Stimulated activated CD8-positive, alpha-beta memory T cell treated with anti-CD3 and anti-CD28 coated beads, Interleukin-12 subunit alpha, Interleukin-12 subunit beta, amount 100 ng/mL, for 4 hours (primary cell): ENCODE results near the gene FMNL2.
"Not testable (repeated sequence)": the region's sequence is repeated elsewhere in the genome, so short reads cannot be mapped to it uniquely, and the experiment has no call there.

Experiments used
- DNase-seq: peaks from one replicate; pipeline ENCODE4 v3.0.0-alpha.2; 2020; ENCODE audit warnings: low read depth

FMNL2 gene

DNA sequence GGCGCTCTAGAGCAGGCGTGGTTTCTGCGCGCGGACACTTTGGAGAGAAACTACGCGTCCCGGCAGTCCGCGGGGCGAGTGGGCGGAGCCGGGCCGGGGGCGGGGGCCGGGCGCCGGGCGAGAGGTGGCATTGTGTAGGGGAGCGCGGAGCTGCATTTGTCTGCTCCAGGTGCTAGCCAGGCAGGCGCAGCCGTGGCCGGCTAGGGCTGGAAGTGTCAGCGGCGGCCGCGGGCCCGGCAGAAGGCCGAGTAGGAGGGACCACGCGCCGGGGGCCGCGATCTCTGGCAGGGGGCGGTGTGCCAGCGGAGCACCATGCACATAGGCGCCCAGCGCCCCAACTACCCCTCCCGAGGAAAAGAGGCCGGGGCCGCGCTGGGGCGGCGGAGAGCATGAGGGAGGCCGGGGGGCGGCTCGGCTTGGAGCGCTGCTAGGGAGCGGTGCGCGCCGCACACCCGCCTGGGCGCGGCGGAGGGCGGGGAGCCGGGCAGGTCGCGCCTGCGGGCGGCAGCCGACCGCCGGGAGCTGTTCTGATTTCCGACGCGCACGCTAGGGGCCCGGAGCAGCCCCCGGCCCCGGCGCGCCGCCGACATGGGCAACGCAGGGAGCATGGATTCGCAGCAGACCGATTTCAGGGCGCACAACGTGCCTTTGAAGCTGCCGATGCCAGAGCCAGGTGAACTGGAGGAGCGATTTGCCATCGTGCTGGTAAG is at the start of gene FMNL2:
Gene FMNL2, plus strand, starts transcription at position 159 of the 710 bp plus-strand sequence.
- DNase-seq = no peak

- no peak for DNase-seq
Measured at GRCh38 chr2:152292991-152293390, 42.0 kb upstream of the FMNL2 start.

GRCh38 chr2:152297715-152298114 is 37.3 kb upstream of the FMNL2 start:
- no peak for DNase-seq

- DNase-seq = no peak
Measured at GRCh38 chr2:152298754-152299153, 36.2 kb upstream of the FMNL2 start.

DNA sequence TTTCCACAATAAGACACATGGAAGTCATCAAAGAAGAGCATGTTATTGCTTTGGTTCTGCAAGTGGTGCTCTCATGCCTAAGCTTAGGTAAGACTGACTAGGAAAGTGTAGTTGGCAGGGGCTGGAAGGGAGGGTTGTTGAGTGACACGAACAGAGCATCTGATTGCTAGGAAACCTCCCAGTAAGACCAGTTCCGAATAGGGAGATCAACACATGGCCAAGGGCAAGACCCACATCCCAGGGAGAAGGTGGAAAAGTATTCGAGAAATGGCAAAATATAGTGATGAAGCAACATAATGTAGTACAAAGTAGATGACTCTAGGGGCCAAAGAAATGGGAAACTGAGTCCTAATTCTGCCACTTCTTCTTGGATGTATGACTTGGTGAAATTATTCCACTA is 33.8 kb upstream of the FMNL2 start:
- no peak for DNase-seq

- DNase-seq = no peak
Measured at GRCh38 chr2:152303951-152304350, 31.0 kb upstream of the FMNL2 start.

DNA sequence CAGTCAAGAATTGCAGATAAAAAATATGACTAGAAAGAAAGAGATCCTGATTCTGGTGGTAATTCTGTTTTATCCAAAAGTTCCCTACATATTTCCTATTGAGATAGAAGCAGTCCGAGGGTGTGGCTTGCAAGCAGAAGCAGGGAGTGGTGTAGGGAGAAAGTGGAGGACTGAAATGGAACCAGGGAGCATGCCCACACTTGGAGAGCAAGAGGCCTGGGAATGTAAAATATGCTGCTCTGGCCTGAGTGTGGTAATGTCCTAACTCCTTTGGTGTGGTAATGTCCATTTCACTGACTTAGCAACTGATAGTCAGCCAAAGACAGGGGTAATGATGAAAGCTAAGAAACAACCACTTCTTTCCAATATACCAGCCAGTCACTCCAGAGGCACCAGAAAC is 30.1 kb upstream of the FMNL2 start:
- DNase-seq = no peak

GRCh38 chr2:152307863-152308262 is 27.1 kb upstream of the FMNL2 start:
- no peak for DNase-seq

DNA sequence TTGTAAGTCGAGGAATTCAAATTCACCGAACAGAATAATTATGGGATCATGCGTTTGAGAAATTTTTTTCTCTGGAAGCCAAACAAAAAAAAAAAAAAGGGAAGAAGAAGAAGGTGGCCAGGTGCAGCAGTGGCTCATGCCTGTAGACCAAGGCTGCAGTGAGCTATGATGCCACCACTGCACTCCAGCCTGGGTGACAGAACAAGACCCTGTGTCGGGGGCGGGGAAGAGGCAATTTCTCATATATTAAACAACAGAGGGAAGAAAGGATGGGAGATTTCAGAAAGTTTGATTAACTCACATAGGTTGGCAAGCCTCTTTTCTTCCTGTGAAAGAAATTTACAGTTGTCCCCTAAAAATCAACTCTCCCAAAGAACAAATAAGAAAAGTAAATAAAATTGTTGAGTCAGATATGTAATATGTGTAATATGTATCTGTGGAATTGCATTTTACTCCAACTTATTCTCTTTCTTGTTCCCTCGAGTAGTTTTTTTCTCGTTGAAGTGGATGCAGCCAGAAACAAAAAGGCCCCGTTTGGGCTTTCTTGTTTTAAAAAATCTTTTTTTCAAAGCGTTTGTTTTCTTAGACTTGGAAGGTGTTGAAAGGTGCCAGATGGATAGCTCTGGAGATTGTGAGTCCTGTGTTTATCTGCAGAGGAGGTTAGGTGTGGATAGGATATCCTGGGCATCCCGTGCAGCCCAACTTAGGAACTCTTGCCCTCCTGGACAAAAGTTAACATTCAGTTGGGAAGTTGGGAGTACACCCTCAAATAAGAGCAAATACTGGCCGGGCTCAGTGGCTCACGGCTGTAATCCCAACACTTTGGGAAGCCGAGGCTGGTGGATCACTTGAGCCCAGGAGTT is 25.4 kb upstream of the FMNL2 start:
- DNase-seq = no peak

DNA sequence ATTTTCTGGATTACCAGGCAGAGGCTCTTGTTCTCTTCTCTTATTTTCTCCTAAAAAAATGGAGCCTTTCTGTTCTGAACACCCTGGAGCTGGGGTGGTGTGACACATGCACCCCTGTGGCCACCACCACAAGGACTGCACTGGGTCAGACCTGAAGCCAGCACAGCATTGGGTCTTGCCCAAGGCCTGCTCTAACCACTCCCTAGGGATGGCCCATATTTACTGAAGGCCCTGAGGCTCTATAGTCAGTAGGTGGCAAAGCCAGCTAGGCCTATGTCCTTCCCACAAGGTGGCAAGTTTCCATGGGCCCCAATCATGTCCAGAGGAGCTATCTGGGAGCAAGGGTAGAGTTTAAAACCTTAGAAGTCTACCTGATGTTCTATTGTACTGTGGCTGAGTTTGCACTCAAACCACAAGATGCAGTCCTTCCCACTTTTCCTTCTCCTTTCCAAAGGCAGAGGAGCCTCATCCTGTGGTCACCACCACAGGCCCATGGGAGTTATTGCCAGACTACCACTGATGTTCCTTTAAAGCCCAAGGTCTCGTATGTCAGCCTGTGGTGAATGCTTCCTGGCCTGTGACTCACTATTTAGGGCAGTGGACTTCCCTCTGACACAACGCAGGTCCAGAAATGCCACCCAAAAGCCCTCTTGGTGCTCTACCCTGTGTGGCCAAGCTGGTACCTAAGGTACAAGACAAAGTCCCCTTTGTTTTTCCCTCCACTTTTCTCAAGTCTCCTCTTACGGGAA is 15.0 kb upstream of the FMNL2 start:
- DNase-seq = no peak

GRCh38 chr2:152320814-152321213 is 14.2 kb upstream of the FMNL2 start:
- DNase-seq = no peak

GRCh38 chr2:152322222-152322621 is 12.8 kb upstream of the FMNL2 start:
- DNase-seq = no peak

DNA sequence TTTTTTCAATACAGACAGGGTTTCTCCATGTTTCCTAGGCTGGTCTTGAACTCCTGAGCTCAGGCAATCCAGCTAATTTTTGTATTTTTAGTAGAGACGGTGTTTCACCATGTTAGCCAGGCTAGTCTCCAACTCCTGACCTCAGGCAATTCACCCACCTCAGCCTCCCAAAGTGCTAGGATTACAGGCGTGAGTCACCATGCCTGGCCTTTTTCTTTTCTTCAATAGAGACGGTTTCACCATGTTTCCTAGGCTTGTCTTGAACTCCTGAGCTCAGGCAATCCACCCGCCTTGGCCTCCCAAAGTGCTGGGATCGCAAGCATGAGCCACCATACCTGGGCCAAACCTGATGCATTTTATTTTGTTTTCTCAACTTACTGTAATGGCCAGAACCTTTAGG is 9.8 kb upstream of the FMNL2 start:
- not testable (repeated sequence) for DNase-seq

GRCh38 chr2:152326710-152327109 is 8.3 kb upstream of the FMNL2 start:
- no peak for DNase-seq

DNA sequence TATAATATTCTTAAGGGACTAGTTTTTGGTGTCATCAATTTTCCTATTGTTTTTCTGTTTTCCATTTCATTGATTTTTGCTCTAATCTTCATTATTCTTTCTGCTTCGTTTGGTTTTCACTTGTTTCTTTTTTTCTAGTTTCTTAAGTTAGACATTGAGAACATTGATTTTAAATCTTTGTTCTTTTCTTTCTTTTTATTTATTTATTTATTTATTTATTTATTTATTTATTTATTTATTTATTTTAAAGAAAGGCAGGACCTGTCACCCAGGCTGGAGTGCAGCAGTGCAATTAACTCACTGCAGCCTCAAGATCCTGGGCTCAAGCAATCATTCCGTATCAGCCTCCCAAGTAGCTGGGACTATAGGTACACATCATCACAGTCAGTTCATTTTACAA is 7.0 kb upstream of the FMNL2 start:
- no peak for DNase-seq

DNA sequence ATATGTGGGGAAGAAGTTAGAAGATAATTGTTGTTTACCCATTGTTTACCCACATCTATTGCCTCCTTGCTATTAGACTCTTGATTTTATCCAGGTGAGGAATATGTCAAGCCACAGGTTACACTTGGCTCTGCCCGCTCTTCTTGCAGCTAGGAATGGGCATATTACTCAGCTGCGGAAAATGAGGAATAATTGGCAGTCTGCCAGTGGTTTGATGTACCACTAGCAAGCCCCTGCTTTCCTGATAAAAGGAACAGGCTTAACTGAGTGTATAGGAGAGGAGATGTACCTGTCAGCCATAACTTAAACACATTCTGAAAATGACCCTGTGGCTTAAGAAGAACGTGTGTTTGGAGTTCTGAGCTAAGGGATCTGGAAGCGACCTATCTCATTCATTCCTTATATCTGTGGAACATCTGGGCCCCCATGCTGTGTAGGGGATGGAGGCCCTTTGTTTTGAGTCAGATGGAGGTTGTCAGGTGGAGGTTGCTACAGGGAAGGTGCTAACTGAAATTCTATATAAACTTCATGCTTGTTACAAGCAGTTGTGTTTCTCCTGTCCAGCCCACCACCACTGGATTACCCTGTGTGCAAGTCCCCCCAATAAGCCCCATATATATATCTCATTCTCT is 4.6 kb upstream of the FMNL2 start:
- DNase-seq = no peak

- DNase-seq = no peak
Measured at GRCh38 chr2:152334701-152335015, 316 bp upstream of the FMNL2 start.

DNA sequence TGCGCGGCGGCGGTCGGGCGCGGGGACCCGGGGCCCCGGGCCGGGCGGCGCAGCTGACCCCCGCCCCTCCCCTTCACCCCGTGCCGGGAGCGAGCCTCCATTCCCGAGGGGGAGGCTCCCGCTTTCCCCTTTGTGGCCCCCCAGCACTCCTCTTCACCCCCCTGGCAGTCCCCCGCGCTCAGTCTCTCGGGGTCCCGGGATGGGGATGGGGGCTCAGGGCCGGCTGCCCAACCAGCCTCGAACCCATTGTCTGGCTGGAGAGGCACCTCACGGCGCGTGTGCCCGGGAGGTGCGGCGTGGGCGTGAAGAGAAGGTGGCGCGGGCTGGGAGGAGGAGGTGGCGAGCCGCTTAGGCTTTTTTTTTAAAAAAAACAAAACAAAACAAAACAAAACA is 748 bp downstream of the FMNL2 start:
- no peak for DNase-seq

- no peak for DNase-seq
Measured at GRCh38 chr2:152336119-152336853, 1.3 kb downstream of the FMNL2 start.

DNA sequence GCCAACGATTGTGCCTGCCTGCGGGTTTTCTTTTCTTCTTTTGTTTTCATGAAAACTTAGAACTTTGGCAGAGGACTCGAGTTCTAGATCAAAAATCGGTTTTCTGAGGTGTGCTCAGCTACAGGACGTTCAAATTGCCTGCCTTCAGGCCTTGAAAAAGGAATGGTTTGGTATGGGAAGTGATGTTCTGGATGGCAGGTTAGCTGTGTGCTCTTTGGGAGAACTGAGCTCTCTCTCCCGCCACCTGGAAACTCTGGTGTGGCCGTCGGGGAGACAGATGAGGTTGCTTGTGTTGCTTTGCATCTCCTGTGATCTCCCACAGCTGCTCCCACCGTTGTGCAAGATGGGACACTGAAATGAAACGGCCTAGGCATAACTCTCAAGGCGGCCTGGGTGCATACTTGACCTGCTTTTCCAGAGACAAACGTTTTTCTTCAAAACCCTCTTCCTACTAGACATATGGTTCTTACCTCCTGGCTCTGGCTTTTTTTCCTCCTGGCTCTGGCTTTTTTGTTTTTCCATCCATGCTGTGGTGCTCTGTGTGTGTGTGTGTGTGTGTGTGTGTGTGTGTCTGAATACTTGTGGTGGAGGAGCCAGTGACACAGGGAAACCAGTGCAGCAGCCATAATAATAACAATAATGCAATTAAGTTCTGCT is 2.0 kb downstream of the FMNL2 start:
- no peak for DNase-seq

- no peak for DNase-seq
Measured at GRCh38 chr2:152337511-152337903, 2.5 kb downstream of the FMNL2 start.
